Endothelial cell of umbilical vein (primary cell): ENCODE results near the gene CEP164. TPM values are rescaled to one million over a fixed set of nuclear protein-coding genes. Genes with fewer than 3 reads are reported as not detected.

Experiments
- BruUV-seq: library from RNA; stranded (reverse); fragments of 400-500 nt; replicated peaks from 2 replicates; lab custom pipeline; 2021; lab: Mats Ljungman, UMichigan
- CTCF ChIA-PET: fragments of 300-600, 350-600 bp; sonication (Branson Sonifier 250); formaldehyde crosslinking; loops from one replicate; lab custom pipeline; 2021; ENCODE audit warnings: antibody characterized with exemption, inconsistent platforms; lab: Charles Lee
- POLR2A ChIA-PET: fragments of 300-600, 350-600 bp; sonication (Branson Sonifier 250); formaldehyde crosslinking; loops from one replicate; lab custom pipeline; 2021; ENCODE audit warnings: antibody characterized with exemption, inconsistent platforms; lab: Charles Lee
- DNase-seq: peaks from one replicate; pipeline ENCODE4 v3.0.0-alpha.2; 2011; ENCODE audit warnings: low read depth, low spot score
- FAIRE-seq: peaks from 2 replicates; lab custom pipeline; 2011; peaks lifted over from hg19 to GRCh38; lab: Jason Lieb, UNC
- H2AFZ ChIP-seq: 2 replicates; pipeline ENCODE4 v1.6.0; 2012; ENCODE audit warnings: low read depth, low read length, control low read depth, inconsistent platforms
- H3K27ac ChIP-seq: 2 replicates; pipeline ENCODE4 v1.5.1; 2011; ENCODE audit warnings: low read depth, mild to moderate bottlenecking, control low read depth, low read length, moderate library complexity; ENCODE audit not compliant: insufficient read depth
- H3K27me3 ChIP-seq, 2 experiments: 2 replicates each; pipeline versions ENCODE4 v1.6.0 to v1.6.1; 2011; ENCODE audit warnings: low read length in 2 of 2, mixed read lengths in 1 of 2; ENCODE audit not compliant: control insufficient read depth in 2 of 2, insufficient read depth in 2 of 2
- H3K36me3 ChIP-seq, 2 experiments: 2 replicates in 1 of 2; 3 replicates in 1 of 2; pipeline ENCODE4 v1.5.1; 2011; ENCODE audit warnings: low read length in 2 of 2, mild to moderate bottlenecking in 1 of 2, moderate library complexity in 1 of 2; ENCODE audit not compliant: control insufficient read depth in 2 of 2, insufficient read depth in 2 of 2; ENCODE audit errors: extremely low read depth in 1 of 2
- H3K4me1 ChIP-seq: 3 replicates; pipeline ENCODE4 v1.5.1; 2011; ENCODE audit warnings: mild to moderate bottlenecking, low read length; ENCODE audit not compliant: control insufficient read depth, insufficient read depth; ENCODE audit errors: extremely low read depth
- H3K4me2 ChIP-seq: 2 replicates; pipeline ENCODE4 v1.6.1; 2011; ENCODE audit warnings: low read length, control low read depth, mixed read lengths; ENCODE audit not compliant: insufficient read depth
- H3K4me3 ChIP-seq, 3 experiments: fragments of 200-600 bp in 1 of 3; sonication (generic), shearing (Covaris generic) in 1 of 3; replicated peaks in 1 of 3; 2 replicates each; pipeline ENCODE4 v1.5.1; 2011 to 2016; ENCODE audit warnings: control low read depth in 3 of 3, low read length in 3 of 3, mild to moderate bottlenecking in 2 of 3, inconsistent platforms in 1 of 3, low read depth in 1 of 3, moderate library complexity in 1 of 3; ENCODE audit not compliant: insufficient read depth in 1 of 3
- H3K79me2 ChIP-seq: 2 replicates; pipeline ENCODE4 v1.6.0; 2012; ENCODE audit warnings: low read length, inconsistent platforms; ENCODE audit not compliant: control insufficient read depth, insufficient read depth
- H3K9ac ChIP-seq: replicated peaks from 2 replicates; pipeline ENCODE3; 2011; ENCODE audit warnings: low read length, control low read depth; ENCODE audit not compliant: insufficient read depth; ENCODE audit errors: extremely low read depth
- H3K9me1 ChIP-seq: replicated peaks from 3 replicates; pipeline ENCODE4 v1.6.0; 2011; ENCODE audit warnings: mild to moderate bottlenecking, low read length; ENCODE audit not compliant: control insufficient read depth, insufficient read depth; ENCODE audit errors: extremely low read depth
- H3K9me3 ChIP-seq: replicated peaks from 2 replicates; pipeline ENCODE4 v1.5.1; 2012; ENCODE audit warnings: low read length, inconsistent platforms; ENCODE audit not compliant: control insufficient read depth, insufficient read depth
- H4K20me1 ChIP-seq: replicated peaks from 2 replicates; pipeline ENCODE3; 2011; ENCODE audit warnings: mild to moderate bottlenecking, low read length; ENCODE audit not compliant: control insufficient read depth, insufficient read depth; ENCODE audit errors: extremely low read depth
- CTCF ChIP-seq, 2 donors: IDR thresholded peaks; 1 replicate in 1 of 2; 2 replicates in 1 of 2; pipeline ENCODE4 v1.5.1; 2011; ENCODE audit warnings: low read length in 2 of 2, mild to moderate bottlenecking in 2 of 2, moderate library complexity in 2 of 2, control low read depth in 1 of 2, inconsistent platforms in 1 of 2, low read depth in 1 of 2; ENCODE audit not compliant: insufficient read depth in 1 of 2; ENCODE audit errors: extremely low read depth in 1 of 2
- EZH2 ChIP-seq: IDR thresholded peaks from 2 replicates; pipeline ENCODE4 v1.6.1; 2012; ENCODE audit warnings: borderline replicate concordance, low read depth, mild to moderate bottlenecking, moderate library complexity, low read length, inconsistent platforms; ENCODE audit not compliant: severe bottlenecking
- FOS ChIP-seq: IDR thresholded peaks from 2 replicates; pipeline ENCODE4 v1.6.1; 2011; ENCODE audit warnings: mild to moderate bottlenecking, low read length, moderate library complexity, borderline replicate concordance; ENCODE audit not compliant: insufficient read depth
- GATA2 ChIP-seq: IDR thresholded peaks from 2 replicates; pipeline ENCODE4 v1.7.0; 2011; ENCODE audit warnings: low read depth, mild to moderate bottlenecking, moderate library complexity, mixed read lengths, low read length; ENCODE audit not compliant: insufficient read length, insufficient read depth
- JUN ChIP-seq: IDR thresholded peaks from 2 replicates; pipeline ENCODE4 v1.6.1; 2011; ENCODE audit warnings: borderline replicate concordance, low read depth; ENCODE audit not compliant: insufficient read length, insufficient read depth
- MYC ChIP-seq: IDR thresholded peaks from one replicate; pipeline ENCODE4 v1.6.1; 2011; ENCODE audit warnings: mild to moderate bottlenecking, low read depth, low read length
- POLR2A ChIP-seq: IDR thresholded peaks from 2 replicates; pipeline ENCODE4 v1.6.1; 2012; ENCODE audit warnings: low read depth, mild to moderate bottlenecking, control low read depth, low read length
- POLR2AphosphoS5 ChIP-seq: IDR thresholded peaks from 2 replicates; pipeline ENCODE4 v1.6.1; 2012; ENCODE audit warnings: low read depth, mild to moderate bottlenecking, control low read depth, low read length, moderate library complexity; ENCODE audit not compliant: insufficient read depth
- dilution Hi-C: fragments of 300-500 bp; cut with MboI; formaldehyde crosslinking; loops from one replicate; pipeline ENCODE4 v1.15.0; 2019; ENCODE audit warnings: low sequenced_read_pairs; ENCODE audit not compliant: extremely low pct_ligation_motif_present
- intact Hi-C: fragments of 100-400 bp; cut with micrococcal nuclease; formaldehyde crosslinking; loops from one replicate; pipeline ENCODE4 v1.10.0; 2022
- polyA plus RNA-seq, 4 experiments: library from polyadenylated mRNA; depleted of rRNA in 3 of 4; stranded (reverse) in 3 of 4; unstranded in 1 of 4; fragments of >200 nt; gene quantifications; 2 replicates each; pipeline versions ENCODE4 v1.2.1 to v1.2.3, GENCODE V29; 2011 to 2012; ENCODE audit warnings: missing spikeins in 1 of 4
- total RNA-seq: library from RNA; stranded (reverse); gene quantifications from 2 replicates; pipeline ENCODE4 v1.2.3, GENCODE V29; 2021
- TF ChIP-seq, protein P1 (sequence below): IDR thresholded peaks from 2 replicates; pipeline ENCODE4 v1.6.1; 2011; ENCODE audit not compliant: insufficient read depth, insufficient read length

Gene CEP164
- total and polyA plus RNA-seq, 2 donors (not counting 3 experiments of a cell fraction or from before 2014, with no cell fraction given), result 22.7 to 48.4 TPM

DNA sequence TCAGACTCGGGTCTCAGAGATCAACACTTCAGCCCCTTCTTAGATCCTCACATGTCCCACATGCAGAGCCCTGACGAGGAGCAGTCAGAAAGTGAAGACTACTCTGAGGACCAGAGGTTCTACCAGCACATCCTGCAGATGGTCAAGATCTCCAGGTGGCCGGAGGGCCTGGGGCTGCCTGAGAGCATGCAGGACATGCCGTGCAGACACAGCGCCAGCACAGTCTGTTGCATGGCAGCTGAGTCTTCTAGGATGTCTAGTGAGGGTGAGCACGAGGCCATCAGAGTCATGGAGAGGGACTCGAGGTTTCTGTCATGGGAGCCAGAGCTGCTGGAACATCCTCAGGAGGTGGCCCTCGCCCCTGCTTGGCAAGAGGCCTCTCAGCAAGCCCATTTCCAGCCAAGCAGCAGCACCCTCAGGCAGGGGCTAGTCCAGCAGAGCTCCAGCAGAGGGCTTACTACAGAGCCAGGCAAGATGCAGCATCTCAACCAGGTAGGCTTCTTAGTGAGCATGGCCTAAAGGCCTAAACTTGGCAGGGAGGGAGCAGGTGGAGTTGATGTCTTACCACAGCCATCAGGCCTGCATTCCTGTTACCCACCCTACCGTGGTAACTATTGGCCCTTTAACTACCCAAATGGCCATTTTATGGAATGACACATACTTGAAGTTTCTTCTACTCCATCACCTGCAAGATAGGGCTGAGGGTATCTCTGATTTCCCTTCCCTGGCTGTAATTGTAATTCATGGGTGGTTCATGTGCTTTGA, 28.7 kb downstream of the CEP164 start:
- H3K27ac ChIP-seq, result no peak overlapping the region
- H3K4me1 ChIP-seq, result no peaks in the 10 kb centered on the region
- no TSS peak for BruUV-seq
- DNase-seq (no peak), FAIRE-seq (no peak)
- peaks cover 11 to 23% of the 10 kb centered on the region in 2 experiments for H3K36me3 ChIP-seq
- no peak for TF ChIP-seq CTCF (IDR thresholded peaks at IDR 0.05; ENCODE audit: extremely low read depth in 1 of 2, insufficient read depth in 1 of 2, low read depth in 1 of 2, low read length in 2 of 2)
- no peak for TF ChIP-seq GATA2
- TF ChIP-seq POLR2AphosphoS5, result no peak
- TF ChIP-seq, protein P1, sequence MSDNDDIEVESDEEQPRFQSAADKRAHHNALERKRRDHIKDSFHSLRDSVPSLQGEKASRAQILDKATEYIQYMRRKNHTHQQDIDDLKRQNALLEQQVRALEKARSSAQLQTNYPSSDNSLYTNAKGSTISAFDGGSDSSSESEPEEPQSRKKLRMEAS, result no peak
- TF ChIP-seq EZH2, result no peak
- no peak for TF ChIP-seq JUN
- no peak for TF ChIP-seq MYC
- TF ChIP-seq POLR2A, result no peak
- no peak for TF ChIP-seq FOS
- no peaks in the 10 kb centered on the region for H3K27me3 ChIP-seq
- no peaks in the 10 kb centered on the region for H3K9me1 ChIP-seq
- ChIA-PET POLR2A (no interaction called here), CTCF (interaction anchor here (0.8 kb wide), 2 partner anchors 11 to 70 kb away, joined by 3 read pairs; no protein-coding TSS in a partner anchor)
- dilution Hi-C loops (no loop called here), intact Hi-C loops (no loop called here)
- no peak overlapping the region for H3K4me3 ChIP-seq
- no peaks in the 10 kb centered on the region for H3K9me3 ChIP-seq
- no peaks in the 10 kb centered on the region for H4K20me1 ChIP-seq
- H2AFZ ChIP-seq, result no peak overlapping the region
- no peak overlapping the region for H3K9ac ChIP-seq
- H3K4me2 ChIP-seq, result no peak overlapping the region
- no peaks in the 10 kb centered on the region for H3K79me2 ChIP-seq
